ENCODE data around the gene STK39. TPM values are rescaled to one million over a fixed set of nuclear protein-coding genes. Genes with fewer than 3 reads are reported as not detected.

STK39 gene
- total RNA-seq, 1 experiment from 2014 or later: 56.9 TPM

DNA sequence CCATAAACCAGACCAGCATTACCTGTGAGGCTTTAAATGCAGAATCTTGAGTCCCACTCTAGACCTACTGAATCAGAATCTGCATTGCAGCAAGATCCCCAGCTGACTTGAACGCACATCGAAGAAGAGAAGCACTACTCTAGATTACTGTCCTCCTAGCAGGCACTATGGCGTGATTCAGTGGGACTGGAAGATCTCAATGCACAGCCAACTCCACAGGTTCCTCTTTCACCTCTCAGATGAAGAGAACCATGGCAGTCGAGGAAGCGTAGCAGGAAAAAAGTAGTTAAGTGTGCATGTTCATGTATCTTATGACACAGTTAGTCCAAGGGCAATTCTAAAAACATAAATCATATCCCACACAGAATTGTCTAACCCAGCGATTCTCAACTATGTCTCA lies 97.4 kb downstream of the STK39 start:
- Histone ChIP-seq H3K79me2 (ENCODE audit: low read length) (peaks cover 60% of the 10 kb centered on the region), H3K4me2 (ENCODE audit: low read depth, low read length, poor library complexity, severe bottlenecking) (no peak overlapping the region), H3K36me3 (ENCODE audit: insufficient read depth, low read length) (no peaks in the 10 kb centered on the region), H3K9me2 (replicated peaks; ENCODE audit: insufficient read depth, low read length) (no peaks in the 10 kb centered on the region), H4K20me1 (ENCODE audit: insufficient read depth, low read depth, low read length) (no peaks in the 10 kb centered on the region), H3K9me3 (ENCODE audit: low read length) (no peaks in the 10 kb centered on the region), H3K27me3 (ENCODE audit: low read length) (no peaks in the 10 kb centered on the region), H2AFZ (ENCODE audit: low read length) (no peak overlapping the region), H3K27ac (ENCODE audit: low read length) (no peak overlapping the region), H3K9ac (ENCODE audit: low read length) (no peak overlapping the region), H3K4me1 (ENCODE audit: low read length) (no peaks in the 10 kb centered on the region), H3K4me3 (ENCODE audit: low read length) (no peak overlapping the region)
- no peak for DNase-seq

- Histone ChIP-seq H3K9ac (ENCODE audit: low read length) (no peak overlapping the region), H3K4me1 (ENCODE audit: low read length) (no peaks in the 10 kb centered on the region), H3K27me3 (ENCODE audit: low read length) (no peaks in the 10 kb centered on the region), H3K9me2 (replicated peaks; ENCODE audit: insufficient read depth, low read length) (no peaks in the 10 kb centered on the region), H3K79me2 (ENCODE audit: low read length) (peaks cover 60% of the 10 kb centered on the region), H3K36me3 (ENCODE audit: insufficient read depth, low read length) (no peaks in the 10 kb centered on the region), H4K20me1 (ENCODE audit: insufficient read depth, low read depth, low read length) (no peaks in the 10 kb centered on the region), H3K27ac (ENCODE audit: low read length) (no peak overlapping the region), H3K4me2 (ENCODE audit: low read depth, low read length, poor library complexity, severe bottlenecking) (no peak overlapping the region), H3K4me3 (ENCODE audit: low read length) (no peak overlapping the region), H3K9me3 (ENCODE audit: low read length) (no peaks in the 10 kb centered on the region), H2AFZ (ENCODE audit: low read length) (no peak overlapping the region)
- no peak for DNase-seq
These were observed 98.0 kb downstream of the STK39 start for GRCh38 chr2:168149150-168149974.

- H3K4me2 ChIP-seq (ENCODE audit: low read depth, low read length, poor library complexity, severe bottlenecking): no peak overlapping the region
- H3K9ac ChIP-seq (ENCODE audit: low read length): no peak overlapping the region
- H3K4me3 ChIP-seq (ENCODE audit: low read length): no peak overlapping the region
- no peaks in the 10 kb centered on the region for H3K9me2 ChIP-seq (replicated peaks; ENCODE audit: insufficient read depth, low read length)
- no peaks in the 10 kb centered on the region for H4K20me1 ChIP-seq (ENCODE audit: insufficient read depth, low read depth, low read length)
- H3K4me1 ChIP-seq (ENCODE audit: low read length): no peaks in the 10 kb centered on the region
- no peak overlapping the region for H2AFZ ChIP-seq (ENCODE audit: low read length)
- H3K79me2 ChIP-seq (ENCODE audit: low read length): peaks cover 62% of the 10 kb centered on the region
- no peak for DNase-seq
- no peaks in the 10 kb centered on the region for H3K36me3 ChIP-seq (ENCODE audit: insufficient read depth, low read length)
- H3K27ac ChIP-seq (ENCODE audit: low read length): no peak overlapping the region
- no peaks in the 10 kb centered on the region for H3K27me3 ChIP-seq (ENCODE audit: low read length)
- H3K9me3 ChIP-seq (ENCODE audit: low read length): no peaks in the 10 kb centered on the region
These were observed 99.3 kb downstream of the STK39 start for GRCh38 chr2:168147830-168148794.

- no peak overlapping the region for H3K27ac ChIP-seq (ENCODE audit: low read length)
- H3K4me3 ChIP-seq (ENCODE audit: low read length): no peak overlapping the region
- H3K79me2 ChIP-seq (ENCODE audit: low read length): peaks cover 59% of the 10 kb centered on the region
- H3K9ac ChIP-seq (ENCODE audit: low read length): no peak overlapping the region
- no peaks in the 10 kb centered on the region for H3K9me2 ChIP-seq (replicated peaks; ENCODE audit: insufficient read depth, low read length)
- H2AFZ ChIP-seq (ENCODE audit: low read length): no peak overlapping the region
- no peaks in the 10 kb centered on the region for H3K27me3 ChIP-seq (ENCODE audit: low read length)
- H3K4me1 ChIP-seq (ENCODE audit: low read length): no peaks in the 10 kb centered on the region
- no peak overlapping the region for H3K4me2 ChIP-seq (ENCODE audit: low read depth, low read length, poor library complexity, severe bottlenecking)
- DNase-seq: no peak
- no peaks in the 10 kb centered on the region for H3K36me3 ChIP-seq (ENCODE audit: insufficient read depth, low read length)
- H4K20me1 ChIP-seq (ENCODE audit: insufficient read depth, low read depth, low read length): no peaks in the 10 kb centered on the region
- H3K9me3 ChIP-seq (ENCODE audit: low read length): no peaks in the 10 kb centered on the region
These were observed 100.2 kb downstream of the STK39 start for GRCh38 chr2:168146892-168147810.

DNA sequence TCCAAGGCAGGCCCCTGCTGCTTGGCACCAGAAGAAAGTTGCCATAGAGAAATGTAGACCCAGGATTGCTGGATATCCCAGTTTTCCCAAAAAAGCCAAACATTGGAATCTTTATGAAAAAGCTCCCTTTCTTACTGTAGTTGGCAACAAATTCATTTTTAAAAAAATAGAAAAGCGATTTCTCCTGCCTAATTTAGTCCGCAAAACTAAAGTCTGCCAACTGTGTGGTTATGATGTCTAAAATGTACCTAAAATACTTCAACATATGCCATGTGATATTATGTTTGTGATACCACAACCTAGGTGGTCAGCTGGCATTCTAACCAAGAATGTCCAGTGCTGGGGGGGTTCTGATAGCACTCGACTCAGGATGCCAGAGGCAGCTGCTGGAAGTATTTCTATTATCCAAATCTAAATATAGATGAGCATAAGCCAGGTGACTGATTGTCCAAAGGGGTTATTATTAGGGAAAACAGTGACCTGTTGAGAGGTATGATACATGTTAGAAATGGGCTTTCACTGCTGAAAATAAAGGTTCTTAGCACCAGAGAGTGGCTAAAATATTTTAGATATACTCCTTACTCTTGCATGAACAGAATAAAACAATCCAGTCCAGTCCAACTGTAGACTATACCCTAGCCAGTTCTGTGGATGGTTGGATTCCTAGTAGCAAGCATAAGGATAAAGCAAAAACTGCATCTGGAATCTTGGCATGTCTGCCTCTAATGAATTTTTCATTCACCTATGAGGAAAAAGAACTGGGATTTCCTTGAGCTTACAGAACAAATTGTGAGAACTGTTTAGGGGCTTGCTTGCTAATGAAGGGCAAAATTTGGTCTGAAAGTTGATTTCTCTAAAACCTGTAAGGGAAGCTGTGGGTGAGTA lies 101.7 kb downstream of the STK39 start:
- no peaks in the 10 kb centered on the region for H3K9me2 ChIP-seq (replicated peaks; ENCODE audit: insufficient read depth, low read length)
- H3K79me2 ChIP-seq (ENCODE audit: low read length): peaks cover 48% of the 10 kb centered on the region
- no peaks in the 10 kb centered on the region for H4K20me1 ChIP-seq (ENCODE audit: insufficient read depth, low read depth, low read length)
- H3K9ac ChIP-seq (ENCODE audit: low read length): no peak overlapping the region
- DNase-seq: no peak
- H3K4me3 ChIP-seq (ENCODE audit: low read length): no peak overlapping the region
- H3K27me3 ChIP-seq (ENCODE audit: low read length): no peaks in the 10 kb centered on the region
- H3K4me1 ChIP-seq (ENCODE audit: low read length): no peaks in the 10 kb centered on the region
- H2AFZ ChIP-seq (ENCODE audit: low read length): no peak overlapping the region
- no peak overlapping the region for H3K27ac ChIP-seq (ENCODE audit: low read length)
- H3K36me3 ChIP-seq (ENCODE audit: insufficient read depth, low read length): no peaks in the 10 kb centered on the region
- H3K4me2 ChIP-seq (ENCODE audit: low read depth, low read length, poor library complexity, severe bottlenecking): no peak overlapping the region
- H3K9me3 ChIP-seq (ENCODE audit: low read length): no peaks in the 10 kb centered on the region

DNA sequence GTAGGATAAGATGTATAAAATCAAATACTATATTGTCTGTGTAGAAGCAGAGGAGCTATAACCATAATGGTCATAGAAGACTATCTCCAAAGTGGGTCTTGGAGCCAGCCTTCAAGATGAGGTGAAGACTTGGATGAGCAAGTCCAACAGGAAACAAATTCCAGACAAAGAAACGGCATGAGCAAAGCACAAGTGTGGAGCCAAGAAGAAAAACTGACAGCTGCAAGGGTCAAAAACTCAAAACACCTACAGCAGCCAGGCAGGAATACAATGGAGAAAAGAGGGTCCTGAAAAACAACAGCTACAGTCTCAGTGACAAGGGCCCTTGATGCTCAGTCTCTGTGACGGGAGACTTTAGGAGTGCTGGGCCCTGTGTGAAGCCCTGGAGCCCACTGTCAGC lies 102.4 kb downstream of the STK39 start:
- Histone ChIP-seq H3K9me3 (ENCODE audit: low read length) (no peaks in the 10 kb centered on the region), H3K27ac (ENCODE audit: low read length) (no peak overlapping the region), H3K27me3 (ENCODE audit: low read length) (no peaks in the 10 kb centered on the region), H3K79me2 (ENCODE audit: low read length) (peaks cover 41% of the 10 kb centered on the region), H4K20me1 (ENCODE audit: insufficient read depth, low read depth, low read length) (no peaks in the 10 kb centered on the region), H3K9me2 (replicated peaks; ENCODE audit: insufficient read depth, low read length) (no peaks in the 10 kb centered on the region), H3K4me1 (ENCODE audit: low read length) (no peaks in the 10 kb centered on the region), H3K4me2 (ENCODE audit: low read depth, low read length, poor library complexity, severe bottlenecking) (no peak overlapping the region), H3K36me3 (ENCODE audit: insufficient read depth, low read length) (no peaks in the 10 kb centered on the region), H3K4me3 (ENCODE audit: low read length) (no peak overlapping the region), H3K9ac (ENCODE audit: low read length) (no peak overlapping the region), H2AFZ (ENCODE audit: low read length) (no peak overlapping the region)
- no peak for DNase-seq

DNA sequence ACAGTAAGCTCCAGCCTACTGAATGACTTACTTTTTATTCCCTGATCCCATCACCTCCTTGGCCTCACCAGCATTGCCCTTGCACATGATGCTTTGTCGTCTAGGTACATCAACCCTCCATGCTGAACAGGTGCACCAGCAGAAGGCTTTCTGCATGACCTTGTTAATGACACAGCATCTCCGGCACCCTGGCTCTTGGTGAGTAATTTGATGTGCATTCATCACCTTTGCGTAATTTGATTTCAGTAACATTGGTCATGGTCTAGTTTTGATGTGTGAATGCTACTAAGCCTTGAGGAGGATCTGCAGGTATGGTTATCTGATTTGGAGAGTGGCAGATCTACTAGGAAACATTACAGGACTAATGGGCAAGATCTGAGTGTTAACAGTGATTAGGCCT lies 103.6 kb downstream of the STK39 start:
- no peaks in the 10 kb centered on the region for H3K9me2 ChIP-seq (replicated peaks; ENCODE audit: insufficient read depth, low read length)
- H3K4me1 ChIP-seq (ENCODE audit: low read length): peaks cover 3% of the 10 kb centered on the region
- H3K9me3 ChIP-seq (ENCODE audit: low read length): no peaks in the 10 kb centered on the region
- H3K27me3 ChIP-seq (ENCODE audit: low read length): no peaks in the 10 kb centered on the region
- DNase-seq: no peak
- H3K4me2 ChIP-seq (ENCODE audit: low read depth, low read length, poor library complexity, severe bottlenecking): no peak overlapping the region
- H3K36me3 ChIP-seq (ENCODE audit: insufficient read depth, low read length): no peaks in the 10 kb centered on the region
- no peaks in the 10 kb centered on the region for H4K20me1 ChIP-seq (ENCODE audit: insufficient read depth, low read depth, low read length)
- H3K9ac ChIP-seq (ENCODE audit: low read length): no peak overlapping the region
- no peak overlapping the region for H3K4me3 ChIP-seq (ENCODE audit: low read length)
- no peak overlapping the region for H3K27ac ChIP-seq (ENCODE audit: low read length)
- H2AFZ ChIP-seq (ENCODE audit: low read length): no peak overlapping the region
- peaks cover 32% of the 10 kb centered on the region for H3K79me2 ChIP-seq (ENCODE audit: low read length)

Measured in Karpas-422 (cell line).